NOMO-1 (cell line): ENCODE data around the gene IZUMO2.
"Not testable (repeated sequence)": the region's sequence is repeated elsewhere in the genome, so short reads cannot be mapped to it uniquely, and the experiment has no call there.

ENCODE experiments used
- DNase-seq, 2 experiments: peaks; one replicate each; lab custom pipeline; 2025; ENCODE audit not compliant: unreplicated experiment in 2 of 2; lab: John Stamatoyannopoulos, UW

Gene IZUMO2

DNA sequence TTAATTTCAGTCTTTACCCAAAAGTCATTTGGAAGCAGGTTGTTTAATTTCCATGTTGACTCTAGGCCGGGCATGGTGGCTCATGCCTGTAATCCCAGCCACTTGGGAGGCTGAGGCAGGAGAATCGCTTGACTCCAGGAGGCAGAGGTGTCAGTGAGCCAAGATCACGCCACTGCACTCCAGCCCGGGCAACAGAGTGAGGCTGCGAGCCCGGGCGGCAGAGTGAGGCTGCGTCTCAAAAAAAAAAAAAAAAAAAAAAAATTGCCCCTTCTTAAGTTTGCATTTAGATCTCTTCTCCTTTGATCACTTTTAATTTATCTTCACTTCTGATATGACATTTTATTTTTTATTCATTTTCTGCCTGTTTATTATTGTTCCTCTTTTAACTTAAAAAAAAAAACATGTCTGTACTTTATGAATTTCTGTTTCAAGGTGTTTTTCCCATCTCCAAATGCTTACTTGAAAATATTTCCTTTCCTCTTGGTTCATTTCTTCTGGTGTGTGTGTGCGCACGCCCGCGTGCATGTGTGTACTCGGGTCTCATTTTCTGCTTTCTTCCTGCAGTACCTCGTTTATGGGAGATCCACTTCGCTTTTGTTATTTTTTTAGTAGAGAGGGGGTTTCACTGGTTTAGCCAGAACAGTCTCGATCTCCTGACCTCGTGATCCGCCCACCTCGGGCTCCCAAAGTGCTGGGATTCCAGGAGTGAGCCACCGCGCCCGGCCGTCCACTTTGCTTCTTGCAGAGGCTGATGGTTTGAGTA is 26.3 kb downstream of the IZUMO2 start:
- DNase-seq = not testable (repeated sequence)

DNA sequence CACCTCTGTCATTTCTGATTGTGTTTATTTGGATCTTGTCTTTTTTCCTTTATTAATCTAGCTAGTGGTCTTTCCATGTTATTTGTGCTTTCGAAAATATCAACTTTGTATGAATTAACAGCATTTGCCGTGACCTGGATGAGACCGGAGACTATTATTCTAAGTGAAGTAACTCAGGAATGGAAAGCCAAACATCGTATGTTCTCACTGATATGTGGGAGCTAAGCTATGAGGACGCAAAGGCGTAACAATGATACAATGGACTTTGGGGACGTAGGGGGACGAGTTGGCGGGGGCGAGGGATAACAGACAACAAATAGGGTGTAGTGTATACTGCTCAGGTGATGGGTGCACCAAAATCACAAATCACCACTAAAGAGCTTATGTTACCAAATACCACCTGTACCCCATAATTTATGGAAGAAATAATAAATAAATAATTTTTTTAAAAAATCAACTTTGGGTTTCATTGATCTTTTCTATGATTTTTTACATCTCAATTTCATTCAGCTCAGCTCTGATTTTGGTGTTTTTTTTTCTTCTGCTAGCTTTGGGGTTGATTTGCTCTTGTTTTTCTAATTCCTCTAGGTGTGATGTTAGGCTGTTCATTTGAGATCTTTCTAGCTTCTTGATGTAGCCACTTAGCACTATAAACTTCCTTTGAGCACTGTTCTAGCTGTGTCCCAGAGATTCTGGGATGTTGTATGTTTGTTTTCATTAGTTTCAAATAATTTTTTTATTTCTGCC is 27.1 kb downstream of the IZUMO2 start:
- not testable (repeated sequence) for DNase-seq

DNA sequence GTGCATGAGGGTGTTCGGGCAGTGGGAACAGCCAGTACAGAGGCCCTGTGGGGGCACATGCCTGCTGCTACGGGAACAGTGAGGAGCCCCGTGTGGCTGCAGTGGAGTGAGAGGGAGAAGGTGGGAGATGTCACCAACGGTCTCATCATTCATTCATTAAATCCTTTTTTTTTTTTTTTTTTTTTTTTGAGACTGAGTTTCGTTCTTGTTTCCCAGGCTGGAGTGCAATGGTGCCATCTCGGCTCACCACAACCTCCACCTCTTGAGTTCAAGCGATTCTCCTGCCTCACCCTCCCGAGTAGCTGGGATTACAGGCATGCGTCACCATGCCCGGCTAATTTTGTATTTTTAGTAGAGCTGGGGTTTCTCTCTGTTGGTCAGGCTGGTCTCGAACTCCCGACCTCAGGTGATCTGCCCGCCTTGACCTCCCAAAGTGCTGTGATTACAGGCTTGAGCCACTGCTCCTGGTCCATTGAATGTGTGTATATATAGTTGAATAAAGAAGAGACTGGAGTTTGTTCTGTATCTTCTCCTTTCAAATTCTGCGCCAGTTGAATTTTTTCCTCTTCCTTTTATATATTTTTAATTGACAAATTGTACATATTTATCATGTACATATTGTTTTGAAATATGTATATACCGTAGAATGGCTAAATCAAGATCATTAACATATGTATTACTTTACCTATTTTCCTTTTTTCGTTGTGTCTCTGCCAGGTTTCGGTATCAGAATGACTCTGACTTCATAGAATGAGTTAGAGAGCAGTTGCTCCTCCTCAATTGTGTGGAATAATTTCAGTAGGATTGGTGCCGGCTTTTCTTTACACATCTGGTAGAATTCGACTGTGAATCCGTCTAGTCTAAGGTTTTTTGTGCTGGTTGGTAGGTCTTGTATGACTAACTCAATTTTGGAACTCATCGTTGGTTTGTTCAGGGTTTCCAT is 28.0 kb downstream of the IZUMO2 start:
- not testable (repeated sequence) for DNase-seq

DNA sequence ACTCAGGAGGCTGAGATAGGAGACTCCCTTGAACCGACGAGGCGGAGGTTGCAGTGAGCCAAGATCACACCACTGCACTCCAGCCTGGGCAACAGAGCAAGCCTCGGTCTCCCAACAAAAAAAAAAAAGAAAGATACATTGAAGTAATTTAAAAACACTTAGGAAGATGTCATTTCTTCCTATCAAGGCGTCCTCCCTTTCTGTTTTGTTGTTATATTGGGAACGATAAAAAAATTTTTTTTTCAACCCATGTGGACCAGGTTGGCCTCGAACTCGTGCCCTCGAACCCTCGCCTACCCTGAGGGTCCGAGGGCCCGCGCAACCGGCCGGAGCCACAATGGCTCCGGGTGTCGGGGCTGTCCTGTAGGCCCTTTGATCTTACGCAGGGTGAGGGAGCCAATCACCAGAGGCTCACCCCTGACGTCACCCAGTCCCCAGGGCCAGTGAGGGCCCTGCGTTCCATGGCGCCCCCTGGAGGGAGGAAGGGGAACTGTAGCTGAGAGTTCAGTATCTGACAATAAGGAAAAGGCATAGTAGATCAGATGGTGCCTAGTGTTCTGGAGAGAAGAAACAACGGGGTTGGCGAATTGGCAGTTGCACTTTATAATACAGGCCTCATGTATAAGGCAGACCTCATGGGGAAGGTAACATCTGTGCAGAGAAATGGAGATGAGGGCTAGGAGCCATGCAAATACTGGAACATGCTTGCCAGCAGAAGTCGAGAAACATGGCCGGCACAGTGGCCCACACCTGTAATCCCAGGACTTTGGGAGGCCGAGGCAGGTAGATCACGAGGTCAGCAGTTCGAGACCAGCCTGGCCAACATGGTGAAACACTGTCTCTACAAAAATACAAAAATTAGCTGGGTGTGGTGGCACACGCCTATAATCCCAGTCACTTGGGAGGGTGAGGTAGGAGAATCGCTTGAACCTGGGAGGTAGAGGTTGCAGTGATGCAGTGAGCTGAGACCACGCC is 29.3 kb downstream of the IZUMO2 start:
- DNase-seq = not testable (repeated sequence)

DNA sequence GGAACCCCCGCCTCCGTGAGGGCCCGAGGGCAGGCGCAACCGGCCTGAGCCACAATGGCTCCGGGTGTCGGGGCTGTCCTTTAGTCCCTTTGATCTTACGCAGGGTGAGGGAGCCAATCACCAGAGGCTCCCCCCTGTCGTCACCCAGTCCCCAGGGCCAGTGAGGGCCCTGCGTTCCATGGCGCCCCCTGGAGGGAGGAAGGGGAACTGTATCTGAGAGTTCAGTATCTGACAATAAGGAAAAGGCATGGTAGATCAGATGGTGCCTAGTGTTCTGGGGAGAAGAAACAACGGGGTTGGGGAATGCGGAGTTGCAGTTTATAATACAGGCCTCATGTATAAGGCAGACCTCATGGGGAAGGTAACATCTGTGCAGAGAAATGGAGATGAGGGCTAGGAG is 59.1 kb downstream of the IZUMO2 start:
- DNase-seq = not testable (repeated sequence)

- not testable (repeated sequence) for DNase-seq
Measured at GRCh38 chr19:50103405-50103804, 59.7 kb downstream of the IZUMO2 start.
